Gastrocnemius medialis (tissue), 4 donors: ENCODE measurements around the gene CRYM.
"Not testable (repeated sequence)": the region's sequence is repeated elsewhere in the genome, so short reads cannot be mapped to it uniquely, and the experiment has no call there.

Experiments
- CTCF ChIP-seq, 5 experiments: fragments of 450-650 bp in 3 of 5; fragments of 200-600 bp in 2 of 5; sonication (generic) in 2 of 5; IDR thresholded peaks in 4 of 5; conservative IDR thresholded peaks in 1 of 5; 1 replicate in 4 of 5; 2 replicates in 1 of 5; pipeline ENCODE4 v1.5.1; 2016 to 2019; ENCODE audit warnings: antibody characterized with exemption in 5 of 5, mild to moderate bottlenecking in 3 of 5, moderate library complexity in 3 of 5
- POLR2A ChIP-seq, 2 donors: fragments of 450-650 bp; IDR thresholded peaks; one replicate each; pipeline ENCODE4 v1.6.1; 2017; ENCODE audit warnings: antibody characterized with exemption in 2 of 2, mild to moderate bottlenecking in 2 of 2, moderate library complexity in 2 of 2

- TF ChIP-seq CTCF (IDR thresholded peaks at IDR 0.05 in 4 of 5, conservative IDR thresholded peaks at IDR 0.05 in 1 of 5); POLR2A (IDR thresholded peaks at IDR 0.05): not testable (repeated sequence)
These were observed 44.2 kb upstream of the CRYM start for GRCh38 chr16:21322251-21322650.
